HPDE6-E6E7 (cell line): ENCODE measurements around the gene B4GALT3.
"Not testable (repeated sequence)": the region's sequence is repeated elsewhere in the genome, so short reads cannot be mapped to it uniquely, and the experiment has no call there.

ENCODE experiments used
- DNase-seq: peaks from one replicate; pipeline ENCODE4 v3.0.0; 2011; ENCODE audit warnings: missing footprints; ENCODE audit errors: extremely low spot score

The B4GALT3 gene

DNA sequence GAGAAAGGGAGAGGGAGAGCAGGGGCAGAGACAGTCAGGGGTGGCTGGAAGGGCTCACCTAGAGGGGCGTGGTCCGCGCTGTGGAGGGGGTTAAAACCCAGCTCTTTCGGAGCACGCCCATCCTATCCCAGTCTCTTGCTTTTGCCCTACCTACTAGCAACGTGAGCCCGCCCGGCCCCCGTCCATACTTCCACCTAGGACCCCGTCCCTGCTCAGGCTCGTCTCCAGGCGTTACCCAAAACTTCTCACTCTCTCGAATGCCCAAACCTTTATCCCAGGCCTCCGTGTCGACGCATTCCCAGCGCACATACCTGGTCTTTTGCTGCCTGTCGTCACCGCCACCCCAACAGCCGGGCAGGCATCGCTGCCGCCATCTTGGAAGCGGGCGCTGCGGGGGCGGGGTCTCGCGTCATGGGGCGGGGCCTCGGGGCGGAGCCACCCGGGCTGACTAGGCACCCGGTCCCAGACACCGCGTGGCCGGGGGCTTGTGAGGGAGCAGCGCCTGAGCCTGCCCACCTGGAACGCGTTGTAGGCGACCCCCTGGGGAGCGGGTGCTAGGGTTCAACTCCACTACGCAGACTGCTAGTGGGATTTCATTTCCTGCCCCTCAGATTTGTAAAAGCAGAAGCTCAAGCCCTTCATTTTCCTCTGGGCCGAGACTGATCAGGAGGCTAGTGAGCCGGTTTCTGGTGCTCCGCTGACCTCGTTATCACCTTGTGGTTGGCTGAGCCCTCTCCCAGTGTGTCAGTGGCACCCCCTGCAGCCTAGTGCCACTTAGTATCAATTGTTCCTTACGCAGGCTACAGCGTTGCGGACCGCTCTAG, at the start of gene B4GALT3:
TSS of gene B4GALT3 (minus strand) at position 396 of the 824 bp plus-strand sequence. CDS start 1,447 bp downstream, outside the sequence.
- peak; percentile 94 for DNase-seq

DNA sequence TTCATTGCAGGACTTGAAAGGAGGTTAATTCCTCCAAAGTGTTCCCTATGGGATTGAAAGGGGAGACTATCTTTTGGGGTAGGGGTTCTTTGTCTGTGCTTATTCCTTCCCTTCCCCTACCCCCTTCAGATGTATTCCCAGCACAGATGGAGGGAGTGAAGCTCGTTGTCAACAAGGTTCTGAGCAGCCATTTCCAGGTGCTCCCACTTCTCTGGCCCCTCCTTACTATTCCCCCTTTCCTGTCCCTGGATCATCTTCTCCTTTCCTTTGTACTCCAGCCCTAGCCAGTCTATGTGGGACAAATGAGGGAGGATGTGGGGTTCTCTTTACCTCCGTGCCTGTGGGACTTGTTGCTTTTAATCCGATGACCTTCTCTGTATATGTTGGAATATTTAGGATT, 49.5 kb upstream of the B4GALT3 start:
- DNase-seq = no peak

DNA sequence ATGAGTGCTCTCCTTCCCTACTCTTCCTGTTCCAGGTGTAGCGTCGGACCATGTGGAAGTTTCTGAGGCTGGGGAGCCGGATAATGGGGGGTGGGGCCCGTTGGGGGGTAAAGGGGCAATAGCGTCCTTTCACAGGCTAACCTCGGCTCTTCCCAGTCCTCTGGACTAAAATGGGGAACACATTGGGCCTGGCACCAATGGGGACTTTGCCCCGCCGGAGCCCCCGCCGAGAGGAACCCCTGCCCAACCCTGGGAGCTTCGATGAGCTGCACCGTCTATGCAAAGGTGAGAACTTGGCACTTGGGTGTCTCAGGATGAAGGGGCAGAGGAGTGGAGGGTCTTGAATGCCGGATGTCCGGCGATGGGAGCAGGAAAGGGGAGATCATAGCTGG, 49.0 kb upstream of the B4GALT3 start:
- no peak for DNase-seq

DNA sequence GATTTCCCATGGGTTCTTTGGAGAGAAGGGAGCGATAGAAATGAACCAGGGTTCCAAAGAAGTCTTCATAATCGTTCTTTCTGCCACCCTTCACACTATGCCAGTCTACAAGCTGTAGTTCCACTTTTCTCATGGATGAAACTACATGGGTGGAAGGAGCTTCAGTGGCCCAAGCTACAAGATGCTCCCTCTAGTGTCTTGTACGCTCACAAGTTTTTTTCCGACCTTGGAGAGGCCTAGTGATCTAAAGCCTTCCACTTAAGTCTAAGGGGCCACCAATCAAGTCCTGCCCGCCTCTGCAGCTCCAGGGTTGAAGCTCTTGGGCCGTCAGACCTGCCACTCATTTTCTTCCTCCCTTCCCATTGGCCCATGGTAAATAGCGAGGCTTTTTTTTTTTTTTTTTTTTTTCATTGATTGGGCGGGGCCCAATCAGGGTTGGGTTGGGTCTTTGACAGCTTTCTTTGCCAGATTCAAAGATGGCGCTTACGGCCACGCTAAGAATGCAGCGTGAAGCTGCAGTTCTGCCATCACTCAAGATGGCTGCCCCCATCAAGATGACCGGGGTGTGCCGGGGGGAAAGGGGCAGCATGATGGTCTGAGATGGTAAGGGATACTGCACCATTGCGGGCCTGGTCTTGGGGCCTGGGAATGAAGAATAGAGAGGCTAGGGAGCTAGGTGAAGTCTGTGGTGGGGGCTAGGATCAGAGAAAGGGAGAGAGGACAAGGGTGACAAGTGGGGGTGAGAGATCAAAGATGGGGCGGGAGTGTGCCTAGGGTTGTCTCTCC, 48.4 kb upstream of the B4GALT3 start, which contains the start of gene TOMM40L:
TSS of gene TOMM40L (plus strand) at position 527 of the 786 bp plus-strand sequence. CDS start 430 bp downstream, outside the sequence.
- DNase-seq = peak; percentile 95

DNA sequence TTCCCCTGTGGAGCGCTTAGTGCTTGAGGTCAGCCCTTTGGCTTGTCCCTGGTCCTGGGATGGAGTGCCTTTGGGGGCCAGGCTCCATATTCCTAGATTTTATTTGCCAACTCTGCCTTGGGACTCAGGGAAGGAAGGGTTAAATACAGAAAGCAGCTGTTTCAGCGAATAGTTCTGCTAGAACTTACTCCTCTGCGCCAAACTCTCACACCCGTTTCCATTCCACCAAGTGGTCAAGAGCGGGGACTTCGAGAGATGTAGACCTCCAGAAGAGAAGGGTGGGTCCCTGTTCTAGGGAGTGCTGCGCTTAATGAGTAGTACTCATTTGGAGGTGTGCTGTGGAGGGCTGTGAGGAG, 47.8 kb upstream of the B4GALT3 start:
- DNase-seq = no peak

DNA sequence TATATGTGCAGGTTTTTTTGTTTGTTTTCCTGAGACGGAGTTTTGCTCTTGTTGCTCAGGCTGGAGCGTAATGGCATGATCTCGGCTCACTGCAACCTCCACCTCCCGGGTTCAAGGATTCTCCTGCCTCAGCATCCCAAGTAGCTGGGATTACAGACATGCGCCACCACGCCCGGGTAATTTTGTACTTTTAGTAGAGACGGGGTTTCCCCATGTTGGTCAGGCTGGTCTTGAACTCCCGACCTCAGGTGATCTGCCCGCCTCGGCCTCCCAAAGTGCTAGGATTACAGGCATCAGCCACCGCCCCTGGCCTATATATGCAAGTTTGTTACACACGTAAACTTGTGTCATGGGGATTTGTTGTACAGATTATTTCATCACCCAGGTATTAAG, 47.4 kb upstream of the B4GALT3 start:
- not testable (repeated sequence) for DNase-seq

DNA sequence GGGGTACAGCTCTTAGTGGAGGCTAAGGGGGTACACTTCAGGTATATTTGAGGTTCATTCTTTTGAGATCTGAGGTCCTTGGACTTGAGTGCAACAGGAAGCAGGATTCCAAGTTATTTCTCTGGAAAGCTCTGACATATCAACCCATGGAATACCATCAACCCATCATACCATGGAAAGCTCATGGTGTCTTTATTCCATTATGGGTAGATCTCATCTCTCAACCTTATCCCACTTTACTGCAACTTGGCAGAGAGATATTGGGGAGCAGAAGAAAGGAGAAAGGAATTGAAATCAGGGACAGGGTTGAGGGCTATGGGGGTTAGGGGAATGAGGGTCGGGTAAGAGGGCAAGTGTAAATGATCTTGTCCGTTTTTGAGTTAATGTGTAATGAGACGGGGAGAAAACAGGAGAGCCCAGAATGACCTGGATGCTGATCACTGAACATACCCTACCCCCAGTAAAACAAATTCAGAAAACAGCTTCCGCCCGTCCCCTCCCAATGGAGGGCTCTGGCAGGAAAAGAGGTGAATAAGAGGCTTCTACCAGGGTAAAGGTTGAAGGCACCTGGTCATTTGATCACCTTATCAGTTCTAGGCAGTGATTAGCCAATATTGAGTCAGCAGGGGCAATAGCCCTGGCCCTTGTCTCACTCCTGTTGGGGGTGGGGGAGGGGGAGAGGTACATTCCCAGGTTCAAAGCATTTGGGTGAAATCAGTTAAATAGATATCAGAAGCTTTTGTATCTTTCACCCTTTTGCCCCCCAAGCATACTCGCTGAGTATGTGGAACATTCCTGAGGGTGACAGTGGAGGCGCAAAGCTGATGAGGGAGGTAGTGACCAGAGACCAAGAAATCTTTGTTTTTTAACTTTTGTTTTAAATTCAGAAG, 46.7 kb upstream of the B4GALT3 start:
- DNase-seq = no peak

DNA sequence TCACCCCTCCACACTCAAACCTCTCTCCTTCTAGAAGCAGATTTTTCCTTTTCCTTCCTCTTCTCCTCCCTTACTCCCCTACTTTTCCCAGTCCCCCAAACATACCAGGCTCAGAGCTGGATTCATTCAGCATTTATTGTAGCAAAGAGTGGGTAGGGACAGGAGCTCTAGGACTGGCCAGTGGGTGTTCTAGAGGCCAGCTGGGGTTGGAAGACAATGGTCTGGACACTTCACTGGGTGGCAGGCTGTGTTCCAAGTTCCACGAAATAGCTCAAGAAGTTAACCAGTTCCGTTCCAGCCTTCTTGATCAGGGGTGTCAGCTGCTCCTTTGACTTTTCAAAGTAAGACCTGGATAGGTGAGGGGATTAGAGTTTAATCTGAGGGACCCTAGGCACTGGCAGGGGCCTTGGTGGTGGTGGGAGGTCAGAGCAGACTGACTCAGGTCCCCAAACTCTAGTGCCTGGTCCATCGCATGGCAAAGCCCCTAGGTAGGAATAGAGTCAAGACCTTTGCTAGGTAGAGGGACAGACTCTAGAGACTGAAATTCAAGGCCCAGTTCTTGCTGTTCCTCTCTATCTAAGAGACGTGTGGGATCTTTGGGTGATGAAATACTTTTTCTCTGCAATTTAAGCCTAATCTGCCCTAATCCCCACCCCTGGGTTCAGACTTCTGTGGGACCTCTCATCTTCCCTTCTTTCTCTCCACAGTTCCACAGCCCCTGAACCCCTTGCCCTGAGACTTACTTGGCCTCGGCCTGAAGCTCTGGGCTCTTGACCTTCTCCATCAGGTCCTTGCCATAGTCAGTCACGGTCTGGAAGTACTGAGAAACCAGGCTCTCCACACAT, 45.1 kb upstream of the B4GALT3 start:
- no peak for DNase-seq

DNA sequence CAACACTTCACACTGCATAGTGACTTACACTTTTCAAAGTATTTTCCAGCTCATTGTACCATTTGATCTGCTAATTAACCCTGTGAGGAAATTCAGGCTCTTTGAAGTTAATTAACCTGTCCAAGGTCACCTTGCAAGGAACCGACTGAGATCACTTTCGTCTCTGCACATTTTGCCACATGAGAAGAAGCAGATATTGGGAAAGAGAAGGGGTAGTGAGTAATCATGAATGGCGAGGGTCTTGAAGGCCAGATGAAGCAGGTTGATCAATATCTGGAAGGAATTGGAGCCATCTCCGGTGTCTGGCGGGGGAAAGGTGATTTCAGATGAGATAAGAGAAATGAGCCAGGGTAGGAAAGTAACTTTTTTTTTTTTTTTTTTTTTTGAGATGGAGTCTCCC, 42.7 kb upstream of the B4GALT3 start:
- DNase-seq = no peak

DNA sequence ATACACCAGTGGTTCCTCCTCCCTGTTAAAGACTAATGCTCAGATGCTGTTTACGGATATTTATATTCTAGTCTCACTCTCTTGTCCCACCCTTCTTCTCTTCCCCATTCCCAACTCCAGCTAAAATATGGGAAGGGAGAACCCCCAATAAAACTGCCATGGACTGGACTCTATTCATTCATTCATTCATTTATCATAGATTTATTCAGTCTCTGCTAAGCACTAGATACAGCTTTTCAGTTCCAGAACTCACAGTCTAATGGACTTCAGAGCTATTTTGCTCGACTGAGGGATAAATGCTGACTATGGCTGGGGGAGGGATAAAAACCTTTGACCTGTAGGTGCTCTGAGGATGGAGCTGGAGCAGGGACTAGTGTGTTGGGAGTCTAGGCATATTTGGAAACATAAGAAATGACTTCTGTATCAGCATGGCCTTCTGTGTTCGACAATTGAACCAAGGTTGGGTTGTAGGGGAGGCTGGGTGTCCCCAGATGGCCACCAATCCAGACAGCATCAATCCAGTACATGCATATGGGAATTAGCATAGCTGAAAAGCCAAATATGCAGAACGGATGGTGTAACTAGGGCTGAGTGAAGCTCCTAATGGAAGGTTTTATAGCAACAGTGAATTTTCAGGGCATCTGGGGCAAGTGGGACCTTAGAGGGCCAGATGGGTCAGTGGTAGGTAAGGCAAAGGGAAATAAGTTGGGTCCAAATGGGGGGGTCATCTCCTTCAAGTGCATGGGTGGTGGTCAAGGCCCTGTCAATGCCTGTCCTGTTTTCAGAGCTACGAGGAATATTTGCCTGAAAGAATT, 42.0 kb upstream of the B4GALT3 start:
- DNase-seq = no peak

DNA sequence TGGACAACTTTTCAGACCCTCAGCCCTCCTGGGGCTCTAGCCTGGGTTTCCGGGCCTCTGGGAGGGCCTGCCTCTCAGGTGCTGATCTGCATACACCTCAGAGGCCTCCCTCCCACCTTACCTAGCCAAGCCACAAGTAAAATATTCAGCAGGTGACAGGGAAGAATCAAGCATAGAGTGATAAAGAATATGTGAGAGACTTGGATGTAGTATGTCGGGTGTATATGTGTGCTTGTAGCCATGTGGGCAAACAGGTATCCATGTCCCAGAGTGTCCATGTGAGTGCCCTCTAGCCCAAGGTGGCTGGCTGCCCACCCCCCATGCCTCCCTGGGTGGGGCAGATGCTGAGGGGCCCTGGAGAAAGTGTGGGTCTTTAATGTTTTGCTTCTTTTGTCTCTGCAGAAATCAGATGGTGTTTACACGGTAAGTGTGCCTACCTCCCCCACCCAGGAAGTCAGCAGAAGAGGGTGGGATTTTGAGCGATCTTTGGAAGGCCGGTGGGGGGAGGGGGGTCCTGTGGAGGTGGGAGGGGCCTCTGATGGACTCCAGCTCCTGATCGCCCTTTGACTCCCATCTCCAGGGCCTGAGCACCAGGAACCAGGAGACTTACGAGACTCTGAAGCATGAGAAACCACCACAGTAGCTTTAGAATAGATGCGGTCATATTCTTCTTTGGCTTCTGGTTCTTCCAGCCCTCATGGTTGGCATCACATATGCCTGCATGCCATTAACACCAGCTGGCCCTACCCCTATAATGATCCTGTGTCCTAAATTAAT, 41.2 kb upstream of the B4GALT3 start:
- DNase-seq = no peak

DNA sequence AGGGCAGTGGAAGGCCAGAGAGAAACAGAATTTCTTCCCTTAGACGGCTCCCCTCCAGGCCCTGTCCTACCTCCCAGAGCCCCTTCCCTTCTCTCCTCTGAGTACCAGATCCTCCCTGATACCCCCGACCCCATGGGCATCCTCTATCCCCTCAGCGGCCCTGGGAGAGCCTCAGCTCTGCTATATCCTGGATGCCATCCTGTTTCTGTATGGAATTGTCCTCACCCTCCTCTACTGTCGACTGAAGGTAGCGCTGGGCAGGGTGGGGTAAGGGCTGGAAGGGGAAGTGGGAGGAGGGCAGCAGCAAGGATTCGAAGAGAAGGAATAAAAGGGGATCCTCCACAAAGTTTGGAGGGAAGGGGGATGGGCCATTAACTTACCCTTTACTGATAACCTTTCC, 40.5 kb upstream of the B4GALT3 start:
- DNase-seq = no peak

DNA sequence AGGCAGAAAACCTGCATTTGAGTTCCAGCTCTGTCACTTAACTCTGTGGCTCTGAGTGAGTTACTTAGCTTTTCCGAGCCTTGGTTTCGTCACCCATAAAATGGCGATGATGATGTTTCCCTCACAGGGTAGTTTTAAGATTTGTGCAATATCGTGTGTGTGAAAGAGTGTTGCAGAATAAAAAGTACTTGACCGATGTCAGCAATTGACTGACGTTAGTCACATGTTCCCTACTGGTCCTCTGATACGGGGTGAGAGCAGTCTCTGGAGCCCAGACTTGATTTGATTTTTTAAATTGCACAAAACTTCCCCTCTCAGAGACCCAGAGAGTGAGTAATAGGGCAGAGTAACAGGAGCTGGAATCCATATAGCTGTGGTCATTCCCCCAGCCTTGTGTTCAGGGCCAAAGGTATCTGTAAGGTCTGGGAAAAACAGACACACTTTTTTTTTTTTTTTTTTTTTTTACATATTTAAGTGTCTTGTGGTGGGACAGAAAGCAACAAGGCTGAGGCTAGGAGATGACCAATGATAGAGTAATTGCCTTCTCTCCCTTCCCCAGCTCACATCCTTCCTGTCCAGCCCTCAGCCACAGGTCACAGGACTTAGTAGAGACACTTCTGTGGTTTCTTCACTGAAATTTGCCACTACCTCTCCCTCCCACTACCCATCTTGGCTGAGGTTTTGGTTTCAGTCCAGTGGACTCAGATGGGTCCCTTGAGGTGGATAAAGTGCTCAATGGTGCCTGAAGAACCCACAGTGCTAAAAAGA, 39.8 kb upstream of the B4GALT3 start:
- no peak for DNase-seq

DNA sequence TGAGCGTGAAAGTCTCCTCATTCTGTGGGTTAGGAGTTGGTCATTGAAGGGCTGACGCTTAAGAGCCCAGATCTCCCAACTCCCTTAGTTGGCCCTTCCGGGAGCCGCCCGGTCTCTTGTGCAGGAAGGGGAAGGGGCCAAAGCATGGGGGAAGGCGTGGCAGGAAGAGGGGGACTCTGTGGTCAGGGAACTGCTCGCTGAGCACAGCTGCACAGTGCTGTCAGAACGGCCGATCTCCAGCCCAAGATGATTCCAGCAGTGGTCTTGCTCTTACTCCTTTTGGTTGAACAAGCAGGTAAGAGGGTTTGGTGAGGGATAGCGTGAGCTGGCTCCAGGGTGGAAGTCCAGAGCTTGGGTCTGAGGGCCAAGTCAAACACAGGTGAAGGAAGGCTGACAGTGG, 37.8 kb upstream of the B4GALT3 start, which contains the start of gene FCER1G:
TSS of gene FCER1G (plus strand) at position 220 of the 400 bp plus-strand sequence. CDS start at position 247, 27 bp downstream.
- no peak for DNase-seq

DNA sequence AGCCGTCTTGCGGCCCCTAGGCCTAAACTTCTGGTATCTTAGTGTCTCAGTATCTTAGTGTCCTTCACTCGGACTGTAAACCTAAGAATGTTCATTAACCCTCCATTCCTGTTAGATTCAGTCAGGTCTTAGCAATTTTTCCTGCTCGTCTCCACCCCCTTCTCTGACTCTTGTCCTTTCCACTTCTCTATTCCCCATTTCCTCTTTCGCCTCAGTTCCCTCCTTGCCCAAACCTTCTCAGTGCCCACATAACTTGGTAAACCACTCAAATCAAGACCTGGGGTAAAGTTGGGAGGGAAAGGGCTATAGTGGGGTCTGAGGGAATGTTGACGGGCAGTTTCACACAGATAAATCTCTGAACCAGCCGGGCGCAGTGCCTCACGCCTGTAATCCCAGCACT, 37.1 kb upstream of the B4GALT3 start:
- no peak for DNase-seq

DNA sequence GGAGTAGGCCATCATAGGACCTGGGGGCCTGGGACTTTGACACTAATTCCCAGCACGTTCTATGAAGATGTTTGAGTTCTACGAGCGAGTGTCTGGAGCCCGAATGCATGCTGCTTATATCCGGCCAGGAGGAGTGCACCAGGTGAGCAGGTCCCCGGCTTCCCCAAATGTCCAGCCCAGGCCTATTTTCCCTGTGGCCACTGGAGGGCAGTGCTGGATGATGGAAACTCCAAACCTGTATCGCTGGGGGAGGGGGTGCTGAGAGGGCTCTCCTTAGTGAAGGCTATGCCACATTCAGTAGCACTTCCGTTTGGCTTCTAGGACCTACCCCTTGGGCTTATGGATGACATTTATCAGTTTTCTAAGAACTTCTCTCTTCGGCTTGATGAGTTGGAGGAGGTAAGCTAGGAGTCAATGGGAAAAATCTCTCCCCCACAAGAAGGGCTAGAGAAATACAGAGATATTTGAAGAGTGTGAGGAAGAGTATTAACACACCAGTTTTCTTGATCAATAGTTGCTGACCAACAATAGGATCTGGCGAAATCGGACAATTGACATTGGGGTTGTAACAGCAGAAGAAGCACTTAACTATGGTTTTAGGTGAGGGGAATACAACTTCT, 32.6 kb upstream of the B4GALT3 start:
- peak; percentile 89 for DNase-seq

DNA sequence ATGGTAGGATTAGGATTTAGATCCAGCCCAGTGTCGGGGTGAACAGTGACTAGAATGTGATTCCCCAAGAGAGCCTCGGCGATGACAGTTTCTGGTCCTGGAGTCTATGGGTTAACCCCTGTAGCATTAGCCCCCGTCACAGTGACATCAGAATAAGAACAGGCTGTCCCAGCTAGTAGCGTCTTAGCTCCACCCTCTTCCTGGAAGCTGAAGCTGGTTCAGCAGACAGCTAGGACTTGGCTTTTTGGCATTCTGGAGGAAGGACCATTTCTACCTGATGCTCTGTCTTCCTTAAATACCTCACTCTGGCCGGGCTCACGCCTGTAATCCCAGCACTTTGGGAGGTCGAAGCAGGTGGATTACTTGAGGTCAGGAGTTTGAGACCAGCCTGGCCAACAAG, 29.9 kb upstream of the B4GALT3 start:
- DNase-seq = no peak
